ENCODE results near the gene MGAT3. TPM values are rescaled to one million over a fixed set of nuclear protein-coding genes. Genes with fewer than 3 reads are reported as not detected.

MGAT3 gene
- total and polyA plus RNA-seq, 9 of the 15 experiments (the other 6 are each of a cell fraction or from before 2014, with no cell fraction given) = 0.10 to 11.5 (median 4.6) TPM

DNA sequence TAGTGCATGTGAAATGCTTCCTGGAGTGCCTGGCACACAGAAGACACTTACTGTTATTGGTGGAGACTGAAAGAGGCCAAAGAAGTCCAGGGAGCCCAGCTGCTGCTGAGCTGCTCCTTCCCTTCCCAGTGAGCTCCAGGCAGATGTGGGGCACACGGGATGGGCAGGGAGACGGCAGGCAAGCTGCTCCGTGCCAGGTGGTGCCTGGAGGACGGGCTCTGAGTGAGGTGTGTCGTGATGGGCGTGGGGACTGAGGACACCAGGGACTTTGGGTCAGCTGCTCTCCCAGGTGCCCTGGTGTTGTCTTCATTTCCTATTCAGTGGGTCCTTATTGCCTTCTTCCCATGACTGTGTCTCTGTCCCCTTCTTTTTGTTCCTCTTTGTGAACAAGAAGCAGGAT lies 37.7 kb upstream of the MGAT3 start:
- ATAC-seq (no peak), DNase-seq (ENCODE audit: extremely low read depth in 1 of 4, low spot score in 3 of 4) (no peak), FAIRE-seq (no peak)
- Histone ChIP-seq H3K27me3 (ENCODE audit: control insufficient read depth in 2 of 2, insufficient read depth in 2 of 2, low read length in 2 of 2) (no peaks in the 10 kb centered on the region), H3K4me3 (no peak overlapping the region), H4K20me1 (replicated peaks; ENCODE audit: control insufficient read depth, insufficient read depth, low read length) (no peaks in the 10 kb centered on the region), H3K36me3 (ENCODE audit: control insufficient read depth, insufficient read depth, low read length) (peaks cover 68% of the 10 kb centered on the region; the same call in 2 of the 3 replicates), H3K79me2 (ENCODE audit: control insufficient read depth, insufficient read depth, low read length) (no peaks in the 10 kb centered on the region), H2AFZ (ENCODE audit: low read depth, low read length) (no peak overlapping the region), H3K4me2 (ENCODE audit: insufficient read depth, low read length) (no peak overlapping the region), H3K9ac (ENCODE audit: insufficient read depth in 1 of 2, low read depth in 2 of 2, low read length in 2 of 2) (no peak overlapping the region), H3K9me1 (ENCODE audit: control insufficient read depth, insufficient read depth, low read length) (no peaks in the 10 kb centered on the region), H3K9me3 (replicated peaks; ENCODE audit: control insufficient read depth, insufficient read depth, low read depth, low read length) (no peaks in the 10 kb centered on the region), H3K4me1 (replicated peaks in 1 of 2; ENCODE audit: control insufficient read depth in 2 of 2, insufficient read depth in 2 of 2, low read length in 2 of 2) (peaks cover 3 to 11% of the 10 kb centered on the region in 2 experiments; a peak in 4 of 5 replicates), H3K27ac (ENCODE audit: extremely low read depth, low read depth, low read length) (no peak overlapping the region)
- in situ Hi-C loops (cut with MboI) = no loop called here
- ChIA-PET CTCF (ENCODE audit: low intra/inter-chr PET ratio) (no interaction called here), POLR2A (interaction anchor here (1.0 kb wide), 1 partner anchor 102 kb away, joined by 3 read pairs; no protein-coding TSS in a partner anchor)
- 96% methylated on average over 4 of the region's 6 CpGs for WGBS (ENCODE audit: insufficient coverage, low coverage, missing lambda C conversion rate)
- TF ChIP-seq MEF2D (tag; conservative IDR thresholded peaks at IDR 0.05; ENCODE audit: low read depth) = no peak
- no peak for TF ChIP-seq KLF13 (tag; IDR thresholded peaks at IDR 0.05; ENCODE audit: borderline replicate concordance, low read depth)
- BruUV-seq (replicated peaks) = no TSS peak
- intact Hi-C loops (cut with micrococcal nuclease) = no loop called here

DNA sequence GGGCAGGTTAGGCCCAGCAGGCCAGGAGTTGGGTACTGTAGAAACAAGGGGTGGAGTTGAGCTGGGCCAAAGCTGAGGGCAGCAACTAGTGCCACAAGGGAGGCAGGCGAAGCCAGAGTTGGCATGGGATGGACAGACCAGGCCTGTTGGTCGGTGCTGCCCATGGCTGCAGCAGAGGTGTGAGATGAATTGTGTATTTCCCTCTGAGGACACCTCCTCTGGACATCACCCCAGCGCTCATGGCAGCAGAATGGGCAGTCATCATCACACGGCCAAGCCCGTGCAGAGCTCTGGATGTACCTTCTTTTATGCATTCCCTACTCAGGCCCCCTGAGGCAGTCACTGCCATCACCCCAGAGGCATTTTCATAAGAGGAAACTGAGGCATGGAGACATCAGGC lies 36.9 kb upstream of the MGAT3 start:
- H4K20me1 ChIP-seq (replicated peaks; ENCODE audit: control insufficient read depth, insufficient read depth, low read length) = no peaks in the 10 kb centered on the region
- DNase-seq (ENCODE audit: extremely low read depth in 1 of 4, low spot score in 3 of 4) (no peak), ATAC-seq (no peak), FAIRE-seq (no peak)
- CTCF ChIA-PET (ENCODE audit: low intra/inter-chr PET ratio) = interaction anchor here (0.6 kb wide), 1 partner anchor 10 kb away, joined by 3 read pairs; no protein-coding TSS in a partner anchor
- no peaks in the 10 kb centered on the region for H3K79me2 ChIP-seq (ENCODE audit: control insufficient read depth, insufficient read depth, low read length)
- no peak overlapping the region for H3K27ac ChIP-seq (ENCODE audit: extremely low read depth, low read depth, low read length)
- in situ Hi-C loops (cut with MboI) = no loop called here
- intact Hi-C loops (cut with micrococcal nuclease) = no loop called here
- no peak overlapping the region for H3K4me2 ChIP-seq (ENCODE audit: insufficient read depth, low read length)
- no TSS peak for BruUV-seq (replicated peaks)
- 83% methylated on average over 4 of the region's 5 CpGs for WGBS (ENCODE audit: insufficient coverage, low coverage, missing lambda C conversion rate)
- H3K9ac ChIP-seq (ENCODE audit: insufficient read depth in 1 of 2, low read depth in 2 of 2, low read length in 2 of 2) = no peak overlapping the region
- H3K27me3 ChIP-seq (ENCODE audit: control insufficient read depth in 2 of 2, insufficient read depth in 2 of 2, low read length in 2 of 2) = no peaks in the 10 kb centered on the region
- no peaks in the 10 kb centered on the region for H3K9me1 ChIP-seq (ENCODE audit: control insufficient read depth, insufficient read depth, low read length)
- no peak for TF ChIP-seq MAZ (CRISPR knock-in tag; conservative IDR thresholded peaks at IDR 0.05 in 1 of 2, IDR thresholded peaks at IDR 0.05 in 1 of 2)
- no peak for TF ChIP-seq HLTF (IDR thresholded peaks at IDR 0.05)
- no peak for TF ChIP-seq MEF2A (IDR thresholded peaks at IDR 0.05; ENCODE audit: control insufficient read depth, low read depth, low read length)
- TF ChIP-seq MYBL2 (IDR thresholded peaks at IDR 0.05; ENCODE audit: low read depth) = no peak
- TF ChIP-seq MYBL2 (CRISPR knock-in tag; IDR thresholded peaks at IDR 0.05; ENCODE audit: borderline replicate concordance) = no peak
- no peak for TF ChIP-seq LEF1 (IDR thresholded peaks at IDR 0.05)
- no peak for TF ChIP-seq HSF4 (CRISPR knock-in tag; IDR thresholded peaks at IDR 0.05; ENCODE audit: borderline replicate concordance)
- no peak for TF ChIP-seq PCBP1 (IDR thresholded peaks at IDR 0.05; ENCODE audit: low read depth, low read length, poor library complexity, severe bottlenecking)
- TF ChIP-seq PRMT5 (CRISPR knock-in tag; IDR thresholded peaks at IDR 0.05) = no peak
- H3K4me1 ChIP-seq (replicated peaks in 1 of 2; ENCODE audit: control insufficient read depth in 2 of 2, insufficient read depth in 2 of 2, low read length in 2 of 2) = peaks cover 3 to 9% of the 10 kb centered on the region in 2 experiments; a peak in 4 of 5 replicates
- POLR2A ChIA-PET = interaction anchor here (0.6 kb wide), 2 partner anchors 41 to 100 kb away, joined by 3 to 4 read pairs; no protein-coding TSS in a partner anchor
- H2AFZ ChIP-seq (ENCODE audit: low read depth, low read length) = no peak overlapping the region
- no peaks in the 10 kb centered on the region for H3K9me3 ChIP-seq (replicated peaks; ENCODE audit: control insufficient read depth, insufficient read depth, low read depth, low read length)
- no peak overlapping the region for H3K4me3 ChIP-seq
- peaks cover 75% of the 10 kb centered on the region; the same call in 2 of the 3 replicates for H3K36me3 ChIP-seq (ENCODE audit: control insufficient read depth, insufficient read depth, low read length)
